GM12878 (cell line): ENCODE data around the gene ZDHHC5.

ENCODE experiments used
- BHLHE40 ChIP-seq, 2 experiments: fragments of 450-650 bp in 1 of 2; IDR thresholded peaks; 2 replicates each; pipeline ENCODE4 v1.6.1; 2011 to 2017; ENCODE audit warnings: low read depth in 2 of 2, borderline replicate concordance in 1 of 2, improper control_type of control experiment in 1 of 2, low read length in 1 of 2, mild to moderate bottlenecking in 1 of 2
- CBFB ChIP-seq: IDR thresholded peaks from 2 replicates; pipeline ENCODE4 v1.6.1; 2016; ENCODE audit warnings: antibody characterized with exemption, low read depth
- CTCF ChIP-seq, 3 experiments: IDR thresholded peaks in 2 of 3; conservative IDR thresholded peaks in 1 of 3; 2 replicates each; pipeline ENCODE4 v1.5.1; 2011; ENCODE audit warnings: low read depth in 3 of 3, low read length in 3 of 3, mild to moderate bottlenecking in 3 of 3, control low read depth in 2 of 3, moderate library complexity in 2 of 3, inconsistent platforms in 1 of 3, mixed read lengths in 1 of 3; ENCODE audit not compliant: control insufficient read depth in 2 of 3, insufficient read depth in 1 of 3; ENCODE audit errors: extremely low read depth in 1 of 3
- E4F1 ChIP-seq: fragments of 450-650 bp; IDR thresholded peaks from 2 replicates; pipeline ENCODE4 v1.6.1; 2018; ENCODE audit warnings: borderline replicate concordance, mild to moderate bottlenecking; ENCODE audit not compliant: partially characterized antibody
- EZH2 ChIP-seq: IDR thresholded peaks from 2 replicates; pipeline ENCODE4 v1.6.1; 2012; ENCODE audit warnings: low read depth, mild to moderate bottlenecking, control low read depth, inconsistent platforms, low read length, borderline replicate concordance; ENCODE audit not compliant: control insufficient read depth
- MYC ChIP-seq: IDR thresholded peaks from 2 replicates; pipeline ENCODE4 v1.6.1; 2011; ENCODE audit warnings: mild to moderate bottlenecking, low read length, moderate library complexity, inconsistent platforms; ENCODE audit not compliant: insufficient read depth, insufficient replicate concordance, insufficient read length, severe bottlenecking
- NRF1 ChIP-seq: conservative IDR thresholded peaks from 2 replicates; pipeline ENCODE4 v1.6.1; 2011; ENCODE audit warnings: mild to moderate bottlenecking, low read depth, low read length, improper control_type of control experiment
- POLR2A ChIP-seq: IDR thresholded peaks from 2 replicates; pipeline ENCODE4 v1.6.1; 2011; ENCODE audit warnings: low read depth, mild to moderate bottlenecking, low read length
- POLR2AphosphoS5 ChIP-seq: IDR thresholded peaks from 2 replicates; pipeline ENCODE4 v1.6.1; 2011; ENCODE audit warnings: mild to moderate bottlenecking, low read length, inconsistent platforms
- SIN3A ChIP-seq: IDR thresholded peaks from 2 replicates; pipeline ENCODE4 v1.6.1; 2012; ENCODE audit warnings: low read depth, low read length, improper control_type of control experiment
- SMARCA5 ChIP-seq: fragments of 450-650 bp; IDR thresholded peaks from 2 replicates; pipeline ENCODE4 v1.6.1; 2017; ENCODE audit warnings: mild to moderate bottlenecking
- ZNF384 ChIP-seq: IDR thresholded peaks from 2 replicates; pipeline ENCODE4 v1.6.1; 2012; ENCODE audit warnings: low read depth, mild to moderate bottlenecking, low read length, improper control_type of control experiment, borderline replicate concordance
- TF ChIP-seq, protein P1 (sequence below): fragments of 450-650 bp; IDR thresholded peaks from 2 replicates; pipeline ENCODE4 v1.6.1; 2017; ENCODE audit warnings: mild to moderate bottlenecking

DNA sequence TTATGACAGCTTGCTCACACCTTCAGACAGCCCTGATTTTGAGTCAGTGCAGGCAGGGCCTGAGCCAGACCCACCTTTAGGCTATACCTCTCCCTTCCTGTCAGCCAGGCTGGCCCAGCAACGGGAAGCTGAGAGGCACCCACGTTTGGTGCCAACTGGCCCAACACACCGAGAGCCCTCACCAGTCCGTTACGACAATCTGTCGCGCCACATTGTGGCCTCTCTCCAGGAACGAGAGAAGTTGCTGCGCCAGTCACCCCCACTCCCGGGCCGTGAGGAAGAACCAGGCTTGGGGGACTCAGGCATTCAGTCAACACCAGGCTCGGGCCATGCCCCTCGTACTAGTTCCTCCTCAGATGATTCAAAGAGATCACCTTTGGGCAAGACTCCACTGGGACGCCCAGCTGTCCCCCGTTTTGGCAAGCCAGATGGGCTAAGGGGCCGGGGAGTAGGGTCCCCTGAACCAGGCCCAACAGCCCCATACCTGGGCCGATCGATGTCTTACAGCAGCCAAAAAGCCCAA, 31.0 kb downstream of the ZDHHC5 start:
- TF ChIP-seq SMARCA5 (no peak), CBFB (no peak), CTCF (IDR thresholded peaks at IDR 0.05 in 2 of 3, conservative IDR thresholded peaks at IDR 0.05 in 1 of 3; ENCODE audit: control insufficient read depth in 2 of 3, extremely low read depth in 1 of 3, insufficient read depth in 1 of 3, low read depth in 3 of 3, low read length in 3 of 3) (no peak), POLR2A (peak; percentile 61), E4F1 (no peak), POLR2AphosphoS5 (no peak), BHLHE40 (IDR thresholded peaks at IDR 0.05; ENCODE audit: borderline replicate concordance in 1 of 2, low read depth in 2 of 2, low read length in 1 of 2) (no peak), MYC (no peak), ZNF384 (no peak), NRF1 (no peak), SIN3A (no peak), EZH2 (no peak)
- TF ChIP-seq, protein P1, sequence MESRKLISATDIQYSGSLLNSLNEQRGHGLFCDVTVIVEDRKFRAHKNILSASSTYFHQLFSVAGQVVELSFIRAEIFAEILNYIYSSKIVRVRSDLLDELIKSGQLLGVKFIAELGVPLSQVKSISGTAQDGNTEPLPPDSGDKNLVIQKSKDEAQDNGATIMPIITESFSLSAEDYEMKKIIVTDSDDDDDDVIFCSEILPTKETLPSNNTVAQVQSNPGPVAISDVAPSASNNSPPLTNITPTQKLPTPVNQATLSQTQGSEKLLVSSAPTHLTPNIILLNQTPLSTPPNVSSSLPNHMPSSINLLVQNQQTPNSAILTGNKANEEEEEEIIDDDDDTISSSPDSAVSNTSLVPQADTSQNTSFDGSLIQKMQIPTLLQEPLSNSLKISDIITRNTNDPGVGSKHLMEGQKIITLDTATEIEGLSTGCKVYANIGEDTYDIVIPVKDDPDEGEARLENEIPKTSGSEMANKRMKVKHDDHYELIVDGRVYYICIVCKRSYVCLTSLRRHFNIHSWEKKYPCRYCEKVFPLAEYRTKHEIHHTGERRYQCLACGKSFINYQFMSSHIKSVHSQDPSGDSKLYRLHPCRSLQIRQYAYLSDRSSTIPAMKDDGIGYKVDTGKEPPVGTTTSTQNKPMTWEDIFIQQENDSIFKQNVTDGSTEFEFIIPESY, result no peak
